ENCODE data around the gene CALR3. TPM values are rescaled to one million over a fixed set of nuclear protein-coding genes. Genes with fewer than 3 reads are reported as not detected.

The CALR3 gene
- total RNA-seq, 4 donors from 2014 or later: not detected

GRCh38 chr19:16436780-16437332, 59.1 kb downstream of the CALR3 start:
- DNase-seq (ENCODE audit: low spot score in 2 of 2): no peak
- Histone ChIP-seq H3K27ac (peak overlapping the region in 3 of 4 donors; percentile 50 to 87 (median 78)), H3K9me3 (no peaks in the 10 kb centered on the region), H3K36me3 (peaks cover 0 to 58% (median 8%) of the 10 kb centered on the region in 3 donors), H3K27me3 (no peaks in the 10 kb centered on the region), H3K4me1 (peaks cover 0 to 56% (median 24%) of the 10 kb centered on the region in 4 donors), H3K4me3 (no peak overlapping the region)
- TF ChIP-seq CTCF (IDR thresholded peaks at IDR 0.05) (no peak), POLR2A (IDR thresholded peaks at IDR 0.05) (no peak), EP300 (IDR thresholded peaks at IDR 0.05) (no peak)
- 53 to 61% methylated on average over 6 of the region's 6 CpGs for WGBS, 2 donors

GRCh38 chr19:16435999-16436650, 59.8 kb downstream of the CALR3 start:
- no peak for DNase-seq (ENCODE audit: low spot score in 2 of 2)
- no peaks in the 10 kb centered on the region for H3K9me3 ChIP-seq
- H3K4me3 ChIP-seq: no peak overlapping the region
- peaks cover 0 to 49% (median 24%) of the 10 kb centered on the region in 4 donors for H3K4me1 ChIP-seq
- H3K27ac ChIP-seq: peak overlapping the region; percentile 35 to 87 (median 64)
- H3K27me3 ChIP-seq: no peaks in the 10 kb centered on the region
- TF ChIP-seq POLR2A (IDR thresholded peaks at IDR 0.05) (no peak), EP300 (IDR thresholded peaks at IDR 0.05) (no peak), CTCF (IDR thresholded peaks at IDR 0.05) (no peak)
- peaks cover 0 to 58% (median 8%) of the 10 kb centered on the region in 3 donors for H3K36me3 ChIP-seq
- WGBS, 2 donors: 50 to 51% methylated on average over 9 of the region's 9 CpGs

- H3K27ac ChIP-seq: peak overlapping the region; percentile 35 to 87 (median 64)
- H3K27me3 ChIP-seq: no peaks in the 10 kb centered on the region
- WGBS, 2 donors: 36 to 46% methylated on average over 10 to 11 of the region's 11 CpGs
- peaks cover 0 to 58% (median 14%) of the 10 kb centered on the region in 3 donors for H3K36me3 ChIP-seq
- H3K4me1 ChIP-seq: peaks cover 0 to 42% (median 24%) of the 10 kb centered on the region in 4 donors
- no peak overlapping the region for H3K4me3 ChIP-seq
- TF ChIP-seq CTCF (IDR thresholded peaks at IDR 0.05) (no peak), POLR2A (IDR thresholded peaks at IDR 0.05) (no peak), EP300 (IDR thresholded peaks at IDR 0.05) (peak in 1 of 2 donors; percentile 58)
- H3K9me3 ChIP-seq: no peaks in the 10 kb centered on the region
- DNase-seq (ENCODE audit: low spot score in 2 of 2): peak; percentile 34 to 71
Observed at GRCh38 chr19:16435238-16435917, 60.6 kb downstream of the CALR3 start.

- no peaks in the 10 kb centered on the region for H3K27me3 ChIP-seq
- no peak for DNase-seq (ENCODE audit: low spot score in 2 of 2)
- 97% methylated on average over 3 of the region's 3 CpGs for WGBS, 2 donors
- peak overlapping the region in 2 of 4 donors; percentile 78 to 87 for H3K27ac ChIP-seq
- no peaks in the 10 kb centered on the region for H3K9me3 ChIP-seq
- no peak for TF ChIP-seq EP300 (IDR thresholded peaks at IDR 0.05)
- TF ChIP-seq POLR2A (IDR thresholded peaks at IDR 0.05): no peak
- TF ChIP-seq CTCF (IDR thresholded peaks at IDR 0.05): no peak
- peaks cover 0 to 62% (median 15%) of the 10 kb centered on the region in 3 donors for H3K36me3 ChIP-seq
- H3K4me1 ChIP-seq: peaks cover 0 to 34% (median 24%) of the 10 kb centered on the region in 4 donors
- H3K4me3 ChIP-seq: no peak overlapping the region
Observed at GRCh38 chr19:16433986-16434385, 62.0 kb downstream of the CALR3 start.

- peaks cover 0 to 97% (median 28%) of the 10 kb centered on the region in 3 donors for H3K36me3 ChIP-seq
Observed at GRCh38 chr19:16429759-16430091, 66.2 kb downstream of the CALR3 start.

More at GRCh38 chr19:16429759-16430091, 66.2 kb downstream of the CALR3 start:
- H3K4me1 ChIP-seq: peaks cover 0 to 9% (median 2%) of the 10 kb centered on the region in 4 donors
- 94 to 97% methylated on average over 2 to 3 of the region's 3 CpGs for WGBS, 2 donors
- no peak for DNase-seq (ENCODE audit: low spot score in 2 of 2)
- no peak for TF ChIP-seq EP300 (IDR thresholded peaks at IDR 0.05)
- no peak for TF ChIP-seq POLR2A (IDR thresholded peaks at IDR 0.05)
- TF ChIP-seq CTCF (IDR thresholded peaks at IDR 0.05): no peak
- H3K27ac ChIP-seq: no peak overlapping the region
- H3K9me3 ChIP-seq: no peaks in the 10 kb centered on the region
- no peaks in the 10 kb centered on the region for H3K27me3 ChIP-seq
- no peak overlapping the region for H3K4me3 ChIP-seq
